K562 (cell line): ENCODE data around the gene SORBS2. TPM values are rescaled to one million over a fixed set of nuclear protein-coding genes. Genes with fewer than 3 reads are reported as not detected.

Experiments
- ATAC-seq: fragments of 200-7000 bp; cut with Tn5 transposase; 3 replicates; pipeline ENCODE4 v1.9.1; 2020; ENCODE audit warnings: moderate library complexity
- BruUV-seq: library from RNA; stranded (reverse); fragments of 400-500 nt; replicated peaks from 2 replicates; lab custom pipeline; 2021; lab: Mats Ljungman, UMichigan
- CTCF ChIA-PET: fragments of 300-600 bp; formaldehyde crosslinking; extraction: SDS; loops from one replicate; lab custom pipeline; 2021; ENCODE audit warnings: low intra/inter-chr PET ratio; lab: Yijun Ruan, JAX
- POLR2A ChIA-PET: fragments of 300-600, 350-650 bp; sonication (Branson Sonifier 250); formaldehyde crosslinking; extraction: SDS; loops from one replicate; lab custom pipeline; 2021; ENCODE audit warnings: antibody characterized with exemption, inconsistent platforms; lab: Yijun Ruan, JAX
- DNase-seq, 4 experiments: peaks; one replicate each; pipeline versions ENCODE4 v3.0.0 to v3.0.0-alpha.2; 2011 to 2018; ENCODE audit warnings: low spot score in 3 of 4, mixed read lengths in 3 of 4; ENCODE audit errors: extremely low read depth in 1 of 4
- FAIRE-seq: peaks from 2 replicates; lab custom pipeline; 2011; peaks lifted over from hg19 to GRCh38; lab: Jason Lieb, UNC
- H2AFZ ChIP-seq: 2 replicates; pipeline ENCODE4 v1.6.0; 2011; ENCODE audit warnings: low read depth, low read length, control low read depth, inconsistent platforms
- H3K27ac ChIP-seq: fragments of 200-600 bp; 3 replicates; pipeline ENCODE4 v1.8.0; 2011; ENCODE audit warnings: low read depth, mild to moderate bottlenecking, control low read depth, inconsistent platforms, low read length, moderate library complexity, mixed read lengths; ENCODE audit errors: extremely low read depth
- H3K27me3 ChIP-seq, 2 experiments: fragments of 300-600 bp in 1 of 2; 2 replicates in 1 of 2; 3 replicates in 1 of 2; pipeline versions ENCODE4 v1.6.0 to v1.8.0; 2011; ENCODE audit warnings: inconsistent platforms in 2 of 2, low read length in 2 of 2, mild to moderate bottlenecking in 1 of 2, mixed read lengths in 1 of 2, moderate library complexity in 1 of 2; ENCODE audit not compliant: control insufficient read depth in 2 of 2, insufficient read depth in 2 of 2
- H3K36me3 ChIP-seq: fragments of 300-600 bp; 3 replicates; pipeline ENCODE4 v1.8.0; 2011; ENCODE audit warnings: mild to moderate bottlenecking, low read length, inconsistent platforms; ENCODE audit not compliant: control insufficient read depth, insufficient read depth
- H3K4me1 ChIP-seq, 2 experiments: fragments of 200-600 bp in 1 of 2; replicated peaks in 1 of 2; 2 replicates in 1 of 2; 3 replicates in 1 of 2; pipeline versions ENCODE4 v1.5.1 to v1.8.0; 2011; ENCODE audit warnings: inconsistent platforms in 2 of 2, low read length in 2 of 2, mild to moderate bottlenecking in 1 of 2, mixed read lengths in 1 of 2, moderate library complexity in 1 of 2; ENCODE audit not compliant: control insufficient read depth in 2 of 2, insufficient read depth in 2 of 2
- H3K4me2 ChIP-seq: 2 replicates; pipeline ENCODE4 v1.6.1; 2011; ENCODE audit warnings: low read length, control low read depth, inconsistent platforms, mixed read lengths; ENCODE audit not compliant: insufficient read depth
- H3K4me3 ChIP-seq: fragments of 200-600 bp; sonication (generic), shearing (Covaris generic); 2 replicates; pipeline ENCODE4 v1.5.1; 2016; ENCODE audit warnings: control low read depth, inconsistent platforms
- H3K79me2 ChIP-seq: fragments of 200-600 bp; 3 replicates; pipeline ENCODE4 v1.8.0; 2011; ENCODE audit warnings: low read length, inconsistent platforms; ENCODE audit not compliant: control insufficient read depth, insufficient read depth
- H3K9ac ChIP-seq, 2 experiments: 2 replicates each; pipeline versions ENCODE4 v1.6.0 to v1.6.1; 2011; ENCODE audit warnings: low read depth in 2 of 2, low read length in 2 of 2, control low read depth in 1 of 2, inconsistent platforms in 1 of 2, mild to moderate bottlenecking in 1 of 2, mixed read lengths in 1 of 2; ENCODE audit not compliant: insufficient read depth in 1 of 2
- H3K9me1 ChIP-seq: one replicate; pipeline ENCODE4 v1.6.0; 2011; ENCODE audit warnings: inconsistent platforms, mild to moderate bottlenecking, low read length, moderate library complexity; ENCODE audit not compliant: control insufficient read depth, insufficient read depth
- H3K9me3 ChIP-seq: replicated peaks from 2 replicates; pipeline ENCODE4 v1.5.1; 2011; ENCODE audit warnings: low read depth, low read length, inconsistent platforms; ENCODE audit not compliant: control insufficient read depth, insufficient read depth
- H4K20me1 ChIP-seq: replicated peaks from 2 replicates; pipeline ENCODE4 v1.6.1; 2011; ENCODE audit warnings: low read length, inconsistent platforms, mixed read lengths; ENCODE audit not compliant: control insufficient read depth, insufficient read depth
- BCOR ChIP-seq: fragments of 450-650 bp; IDR thresholded peaks from 2 replicates; pipeline ENCODE4 v1.6.1; 2016
- CHD4 ChIP-seq: fragments of 200-600 bp; sonication (generic); IDR thresholded peaks from 3 replicates; pipeline ENCODE4 v1.6.1; 2012; ENCODE audit warnings: low read depth, mild to moderate bottlenecking, mixed read lengths, low read length, inconsistent platforms; ENCODE audit not compliant: insufficient read depth, insufficient replicate concordance, poor library complexity, severe bottlenecking
- DEAF1 ChIP-seq: fragments of 450-650 bp; formaldehyde crosslinking; IDR thresholded peaks from 2 replicates; pipeline ENCODE4 v1.4.0; 2020; ENCODE audit warnings: mild to moderate bottlenecking, moderate library complexity
- ETS2 ChIP-seq: IDR thresholded peaks from 2 replicates; pipeline ENCODE4 v1.6.1; 2016; ENCODE audit warnings: borderline replicate concordance, missing genetic modification characterization, mild to moderate bottlenecking, moderate library complexity, missing compliant biosample characterization; ENCODE audit not compliant: poor library complexity, severe bottlenecking
- FOXJ3 ChIP-seq: sonication (generic); formaldehyde crosslinking; IDR thresholded peaks from 2 replicates; pipeline ENCODE4 v1.4.0; 2020; ENCODE audit warnings: mild to moderate bottlenecking, missing genetic modification reagents
- GTF2B ChIP-seq: IDR thresholded peaks from 2 replicates; pipeline ENCODE4 v1.6.1; 2011; ENCODE audit not compliant: insufficient read length; ENCODE audit errors: extremely low read depth
- NR2C1 ChIP-seq, 2 experiments: fragments of 450-650 bp; IDR thresholded peaks; 2 replicates each; pipeline ENCODE4 v1.6.1; 2017; ENCODE audit warnings: mild to moderate bottlenecking in 2 of 2, antibody characterized with exemption in 1 of 2, inconsistent platforms in 1 of 2, missing compliant biosample characterization in 1 of 2, missing genetic modification characterization in 1 of 2
- POLR2A ChIP-seq: fragments of 450-650 bp; conservative IDR thresholded peaks from 2 replicates; pipeline ENCODE4 v1.6.1; 2016
- RBM22 ChIP-seq: fragments of 200-400 bp; formaldehyde crosslinking; IDR thresholded peaks from 2 replicates; pipeline ENCODE4 v1.6.1; 2018; ENCODE audit warnings: low read length, low read depth; ENCODE audit not compliant: poor library complexity, severe bottlenecking
- SRF ChIP-seq, 2 experiments: fragments of 250-450, 450-650 bp in 1 of 2; sonication (Bioruptor Pico) in 1 of 2; sonication (generic) in 1 of 2; formaldehyde crosslinking; IDR thresholded peaks; 2 replicates each; pipeline versions ENCODE4 v1.5.0 to v1.5.1; 2020 to 2022; ENCODE audit warnings: mild to moderate bottlenecking in 1 of 2, missing genetic modification reagents in 1 of 2
- TAL1 ChIP-seq: fragments of 450-650 bp; IDR thresholded peaks from 2 replicates; pipeline ENCODE4 v1.6.1; 2016; ENCODE audit warnings: mild to moderate bottlenecking
- TBL1XR1 ChIP-seq, 2 experiments: IDR thresholded peaks; 2 replicates each; pipeline ENCODE4 v1.6.1; 2012; ENCODE audit warnings: improper control_type of control experiment in 2 of 2, low read length in 2 of 2, mild to moderate bottlenecking in 1 of 2
- VEZF1 ChIP-seq: fragments of 200-800 bp; sonication (Bioruptor generic); IDR thresholded peaks from 2 replicates; pipeline ENCODE4 v1.6.1; 2017; ENCODE audit warnings: missing genetic modification characterization, missing compliant biosample characterization
- ZBTB34 ChIP-seq: fragments of 250-450 bp; sonication (Bioruptor Pico); IDR thresholded peaks from 2 replicates; pipeline ENCODE4 v1.8.0; 2021; ENCODE audit warnings: mild to moderate bottlenecking, moderate library complexity
- ZNF282 ChIP-seq: sonication (generic); formaldehyde crosslinking; IDR thresholded peaks from 2 replicates; pipeline ENCODE4 v1.8.1; 2023; ENCODE audit warnings: missing genetic modification reagents
- ZNF347 ChIP-seq: fragments of 450-650 bp; formaldehyde crosslinking; IDR thresholded peaks from 2 replicates; pipeline ENCODE4 v1.4.0; 2020; ENCODE audit warnings: low read depth, mild to moderate bottlenecking, moderate library complexity
- WGBS: fragments of 100-300 bp; shearing (Covaris generic); methylation state at CpG from one replicate; pipeline ENCODE4 v1.1.6; 2016; ENCODE audit warnings: low coverage, mixed read lengths; ENCODE audit not compliant: insufficient coverage; ENCODE audit errors: missing lambda C conversion rate; 5-methylcytosine and 5-hydroxymethylcytosine counted together
- in situ Hi-C: fragments of 300-500 bp; cut with MboI; formaldehyde crosslinking; loops from 4 replicates; pipeline ENCODE4 v1.15.0; 2018; ENCODE audit warnings: inconsistent platforms, mixed read lengths
- intact Hi-C: fragments of 100-400 bp; cut with micrococcal nuclease; formaldehyde crosslinking; loops from 2 replicates; pipeline ENCODE4 v1.14.2; 2022
- polyA plus RNA-seq, 8 experiments: library from polyadenylated mRNA; depleted of rRNA in 4 of 8; stranded (reverse) in 5 of 8; unstranded in 3 of 8; fragments of >200 nt; fragmentation: Nextera tagmentation in 2 of 8; fragmentation: Illumina TruSeq in 1 of 8; extraction: Ambion mirVana in 2 of 8; extraction: Trizol in 1 of 8; gene quantifications; 2 replicates each; pipeline versions ENCODE4 v1.2.1 to v1.2.3, GENCODE V29; 2011 to 2014; ENCODE audit warnings: inconsistent platforms in 1 of 8, missing spikeins in 1 of 8
- total RNA-seq, 7 experiments: library from RNA; depleted of rRNA in 6 of 7; stranded (reverse); fragments of >200 nt in 6 of 7; fragmentation: Illumina TruSeq in 2 of 7; extraction: Trizol in 2 of 7; gene quantifications; 2 replicates each; pipeline versions ENCODE4 v1.2.1 to v1.2.3, GENCODE V29; 2011 to 2021; ENCODE audit warnings: low replicate concordance in 1 of 7

Gene SORBS2
- total and polyA plus RNA-seq, 9 of the 15 experiments (the other 6 are each of a cell fraction or from before 2014, with no cell fraction given), result 0.29 TPM; not detected in 8

- Histone ChIP-seq H3K9me1 (no peaks in the 10 kb centered on the region), H4K20me1 (no peaks in the 10 kb centered on the region), H3K4me1 (no peaks in the 10 kb centered on the region), H3K27ac (no peak overlapping the region), H3K9me3 (no peaks in the 10 kb centered on the region), H2AFZ (no peak overlapping the region), H3K4me2 (no peak overlapping the region), H3K9ac (no peak overlapping the region), H3K79me2 (no peaks in the 10 kb centered on the region), H3K36me3 (no peaks in the 10 kb centered on the region), H3K4me3 (no peak overlapping the region), H3K27me3 (peaks cover 0 to 6% of the 10 kb centered on the region in 2 experiments; a peak in 3 of 5 replicates)
- ChIA-PET POLR2A (no interaction called here), CTCF (no interaction called here)
- in situ Hi-C loops, result no loop called here
- TF ChIP-seq VEZF1 (no peak), ZNF282 (CRISPR knock-in tag) (no peak), POLR2A (no peak), NR2C1 (IDR thresholded peaks at IDR 0.05) (no peak), NR2C1 (tag; IDR thresholded peaks at IDR 0.05) (no peak), GTF2B (no peak), CHD4 (no peak), DEAF1 (CRISPR knock-in tag) (no peak), ZNF347 (CRISPR knock-in tag) (no peak), ETS2 (no peak), RBM22 (no peak), FOXJ3 (CRISPR knock-in tag) (no peak), TAL1 (no peak), TBL1XR1 (IDR thresholded peaks at IDR 0.05; ENCODE audit: low read length in 2 of 2) (no peak), ZBTB34 (CRISPR knock-in tag) (no peak), BCOR (no peak), SRF (CRISPR knock-in tag; IDR thresholded peaks at IDR 0.05) (no peak)
- FAIRE-seq, result no peak
- no peak for DNase-seq
- no TSS peak for BruUV-seq
- intact Hi-C loops, result no loop called here
- 3% methylated on average over 14 of the region's 14 CpGs for WGBS
- no peak for ATAC-seq
These were observed 15.0 kb downstream of the SORBS2 start for GRCh38 chr4:185797018-185797417.
